CD8-positive, alpha-beta memory T cell (primary cell): ENCODE data around the gene ZNF699. TPM values are rescaled to one million over a fixed set of nuclear protein-coding genes. Genes with fewer than 3 reads are reported as not detected.
"Not testable (repeated sequence)": the region's sequence is repeated elsewhere in the genome, so short reads cannot be mapped to it uniquely, and the experiment has no call there.

ENCODE experiments used
- CTCF ChIA-PET: fragments of 350-600 bp; sonication (Branson Sonifier 250); formaldehyde crosslinking; loops from one replicate; lab custom pipeline; 2021; ENCODE audit warnings: antibody characterized with exemption; lab: Charles Lee
- POLR2A ChIA-PET: fragments of 350-600 bp; sonication (Branson Sonifier 250); formaldehyde crosslinking; loops from one replicate; lab custom pipeline; 2021; ENCODE audit warnings: antibody characterized with exemption; lab: Charles Lee
- DNase-seq, 5 donors: peaks; one replicate each; pipeline versions ENCODE4 v3.0.0 to v3.0.0-alpha.2; 2020 to 2022; ENCODE audit warnings: mixed read lengths in 1 of 5
- H3K27ac ChIP-seq: one replicate; pipeline ENCODE4 v1.7.0; 2013; ENCODE audit warnings: low read depth, mild to moderate bottlenecking, low read length, moderate library complexity
- H3K27me3 ChIP-seq: 2 replicates; pipeline ENCODE4 v1.7.0; 2013; ENCODE audit warnings: low read length, mild to moderate bottlenecking; ENCODE audit not compliant: insufficient read depth, poor library complexity, severe bottlenecking
- H3K36me3 ChIP-seq: 2 replicates; pipeline ENCODE4 v1.7.0; 2013; ENCODE audit warnings: mild to moderate bottlenecking, low read length, moderate library complexity; ENCODE audit not compliant: insufficient read depth
- H3K4me1 ChIP-seq: 2 replicates; pipeline ENCODE4 v1.7.0; 2013; ENCODE audit warnings: mild to moderate bottlenecking, low read length, moderate library complexity; ENCODE audit not compliant: insufficient read depth
- H3K4me3 ChIP-seq: 2 replicates; pipeline ENCODE4 v1.7.0; 2013; ENCODE audit warnings: mild to moderate bottlenecking, low read length
- H3K9me3 ChIP-seq: 2 replicates; pipeline ENCODE4 v1.7.0; 2013; ENCODE audit warnings: mild to moderate bottlenecking, low read length
- H3K27ac Mint-ChIP-seq, 8 donors: one replicate each; pipeline ENCODE4 v1.8.0; 2020 to 2021; ENCODE audit warnings: mixed read lengths in 8 of 8, mild to moderate bottlenecking in 6 of 8, inconsistent platforms in 3 of 8, moderate library complexity in 3 of 8
- H3K27me3 Mint-ChIP-seq, 2 donors: one replicate each; pipeline ENCODE4 v1.8.0; 2020 to 2021; ENCODE audit warnings: mixed read lengths in 2 of 2, mild to moderate bottlenecking in 1 of 2, moderate library complexity in 1 of 2
- H3K36me3 Mint-ChIP-seq, 3 donors: one replicate each; pipeline ENCODE4 v1.8.0; 2020 to 2021; ENCODE audit warnings: mixed read lengths in 3 of 3, inconsistent platforms in 1 of 3, mild to moderate bottlenecking in 1 of 3
- H3K4me1 Mint-ChIP-seq, 3 donors: one replicate each; pipeline ENCODE4 v1.8.0; 2020 to 2021; ENCODE audit warnings: mixed read lengths in 3 of 3, inconsistent platforms in 1 of 3, mild to moderate bottlenecking in 1 of 3
- H3K4me3 Mint-ChIP-seq, 7 donors: one replicate each; pipeline ENCODE4 v1.8.0; 2020 to 2021; ENCODE audit warnings: mixed read lengths in 7 of 7, mild to moderate bottlenecking in 6 of 7, moderate library complexity in 4 of 7, inconsistent platforms in 2 of 7
- H3K9me3 Mint-ChIP-seq, 5 donors: one replicate each; pipeline ENCODE4 v1.8.0; 2020 to 2022; ENCODE audit warnings: mixed read lengths in 5 of 5, mild to moderate bottlenecking in 3 of 5, moderate library complexity in 2 of 5, inconsistent platforms in 1 of 5
- polyA plus RNA-seq: library from polyadenylated mRNA; unstranded; fragments of 300-500 nt; fragmentation: Illumina TruSeq; gene quantifications from one replicate; pipeline ENCODE4 v1.2.3, GENCODE V29; 2021
- total RNA-seq, 2 experiments: library from RNA; stranded (reverse); gene quantifications; one replicate each; pipeline ENCODE4 v1.2.3, GENCODE V29; 2021

Gene ZNF699
- total and polyA plus RNA-seq, 3 experiments from 2014 or later: 5.5 to 11.3 (median 5.9) TPM

DNA sequence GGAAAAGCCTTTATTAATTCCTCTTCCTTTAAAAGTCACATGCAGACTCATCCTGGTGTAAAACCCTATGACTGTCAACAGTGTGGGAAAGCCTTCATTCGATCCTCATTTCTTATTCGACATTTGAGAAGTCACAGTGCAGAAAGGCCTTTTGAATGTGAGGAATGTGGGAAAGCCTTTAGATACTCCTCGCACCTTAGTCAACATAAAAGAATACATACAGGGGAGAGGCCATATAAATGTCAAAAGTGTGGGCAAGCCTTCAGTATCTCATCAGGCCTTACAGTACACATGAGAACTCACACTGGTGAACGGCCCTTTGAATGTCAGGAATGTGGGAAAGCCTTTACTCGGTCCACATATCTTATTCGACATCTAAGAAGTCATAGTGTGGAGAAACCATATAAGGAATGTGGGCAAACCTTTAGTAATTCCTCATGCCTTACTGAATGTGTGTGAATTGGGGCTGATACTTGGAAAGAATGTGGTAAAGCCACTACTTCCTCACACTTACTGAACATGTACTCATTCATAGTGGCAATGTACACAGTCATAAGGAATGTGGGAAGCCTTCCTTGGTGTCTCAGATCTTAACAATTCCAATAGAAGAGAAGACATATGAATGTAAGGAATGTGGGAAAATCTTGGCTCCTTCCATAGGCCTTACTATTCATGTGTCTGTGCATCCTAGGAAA is 33.1 kb upstream of the ZNF699 start:
- Histone ChIP-seq H3K4me1 (no peaks in the 10 kb centered on the region), H3K27ac (no peak overlapping the region), H3K4me3 (peak overlapping the region; percentile 8), H3K9me3 (peaks cover 73% of the 10 kb centered on the region), H3K27me3 (no peaks in the 10 kb centered on the region), H3K36me3 (peaks cover 45% of the 10 kb centered on the region)
- ChIA-PET POLR2A (no interaction called here), CTCF (no interaction called here)
- Mint-ChIP-seq H3K27ac (no peak overlapping the region), H3K4me3 (no peak overlapping the region), H3K4me1 (no peaks in the 10 kb centered on the region), H3K9me3 (peaks cover 55 to 94% (median 92%) of the 10 kb centered on the region in 5 donors), H3K36me3 (peaks cover 44 to 81% (median 76%) of the 10 kb centered on the region in 3 donors), H3K27me3 (no peaks in the 10 kb centered on the region)
- no peak for DNase-seq

- Histone ChIP-seq H3K36me3 (peaks cover 31% of the 10 kb centered on the region), H3K27ac (no peak overlapping the region), H3K27me3 (no peaks in the 10 kb centered on the region), H3K4me1 (peaks cover 2% of the 10 kb centered on the region), H3K4me3 (no peak overlapping the region), H3K9me3 (peaks cover 47% of the 10 kb centered on the region)
- no peak overlapping the region for H3K27ac Mint-ChIP-seq
- H3K27me3 Mint-ChIP-seq: no peaks in the 10 kb centered on the region
- no peak for DNase-seq
- CTCF ChIA-PET: no interaction called here
- no peak overlapping the region for H3K4me3 Mint-ChIP-seq
- POLR2A ChIA-PET: no interaction called here
- peaks cover 48 to 84% (median 78%) of the 10 kb centered on the region in 5 donors for H3K9me3 Mint-ChIP-seq
- H3K4me1 Mint-ChIP-seq: peaks cover 16 to 32% (median 22%) of the 10 kb centered on the region in 3 donors
- peaks cover 46 to 86% (median 79%) of the 10 kb centered on the region in 3 donors for H3K36me3 Mint-ChIP-seq
Observed at GRCh38 chr19:9329999-9330398, 20.4 kb upstream of the ZNF699 start.

- Mint-ChIP-seq H3K9me3 (peaks cover 10 to 52% (median 41%) of the 10 kb centered on the region in 5 donors), H3K27ac (peak overlapping the region; percentile 69 to 97 (median 94)), H3K36me3 (peaks cover 19 to 51% (median 40%) of the 10 kb centered on the region in 3 donors), H3K4me1 (peaks cover 31 to 48% (median 47%) of the 10 kb centered on the region in 3 donors), H3K27me3 (peaks cover 0 to 2% of the 10 kb centered on the region in 2 donors), H3K4me3 (peak overlapping the region; percentile 90 to 96 (median 95))
- CTCF ChIA-PET: interaction anchor here (1.4 kb wide), 1 partner anchor 13 kb away, joined by 20 read pairs; no protein-coding TSS in a partner anchor
- H3K4me1 ChIP-seq: peaks cover 12% of the 10 kb centered on the region
- H3K27ac ChIP-seq: peak overlapping the region; percentile 83
- H3K36me3 ChIP-seq: peaks cover 6% of the 10 kb centered on the region
- no peak for DNase-seq
- H3K4me3 ChIP-seq: peak overlapping the region; percentile 67
- peaks cover 17% of the 10 kb centered on the region for H3K9me3 ChIP-seq
- POLR2A ChIA-PET: no interaction called here
- H3K27me3 ChIP-seq: no peaks in the 10 kb centered on the region
Observed at GRCh38 chr19:9324584-9324962, 14.9 kb upstream of the ZNF699 start.

DNA sequence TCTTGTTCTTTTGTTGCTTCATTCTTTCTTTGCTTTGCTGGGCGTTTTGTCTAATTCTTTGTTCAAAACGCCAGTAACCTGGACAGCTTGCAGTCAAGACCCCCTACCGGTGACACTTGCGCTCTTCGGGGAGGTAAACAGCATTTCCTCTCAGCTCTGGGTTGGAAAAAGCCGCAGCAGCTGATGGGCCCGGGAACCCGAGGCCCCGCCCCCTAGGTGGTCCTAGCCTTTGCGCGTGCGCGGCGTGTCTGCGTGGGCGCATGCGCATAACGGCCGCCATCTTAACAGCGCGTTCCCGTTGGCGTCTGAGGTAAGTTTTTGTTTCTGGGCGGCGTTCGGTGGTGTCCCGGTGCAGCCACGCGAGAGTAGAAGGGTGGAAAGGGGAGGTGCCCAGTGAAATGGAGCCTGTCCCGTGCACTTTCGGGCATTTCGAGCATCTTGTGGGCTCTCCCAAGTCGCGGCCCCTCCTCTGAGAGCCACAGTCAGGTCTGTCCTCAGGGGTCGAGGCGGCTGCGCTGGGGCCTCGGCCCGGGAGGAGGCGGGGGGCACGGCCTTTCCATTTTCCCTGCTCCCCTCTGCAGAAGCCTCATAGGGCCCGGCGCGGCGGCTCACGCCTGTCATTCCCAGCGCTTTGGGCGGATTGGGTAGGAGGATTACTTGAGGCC is 14.4 kb upstream of the ZNF699 start, which contains the start of gene ZNF559:
TSS of gene ZNF559 (plus strand) at position 261 of the 665 bp plus-strand sequence. CDS start 14,371 bp downstream, outside the sequence.
- CTCF ChIA-PET: interaction anchor here (1.0 to 1.4 kb wide), 3 partner anchors 12 to 298 kb away, joined by 3 to 20 read pairs (median 6); partner anchors contain the start of gene ZNF266
- POLR2A ChIA-PET: interaction anchor here (0.7 to 1.9 kb wide), 4 partner anchors 14 to 495 kb away, joined by 3 to 14 read pairs (median 4); partner anchors contain the start of genes FBXL12, ZNF561 and ZNF699
- no peaks in the 10 kb centered on the region for H3K27me3 ChIP-seq
- peaks cover 16% of the 10 kb centered on the region for H3K9me3 ChIP-seq
- peak within 1 kb of the TSS; percentile 83 for H3K27ac ChIP-seq
- peaks cover 6% of the 10 kb centered on the region for H3K36me3 ChIP-seq
- H3K27me3 Mint-ChIP-seq: peaks cover 0 to 2% of the 10 kb centered on the region in 2 donors
- peaks cover 10 to 48% (median 36%) of the 10 kb centered on the region in 5 donors for H3K9me3 Mint-ChIP-seq
- H3K36me3 Mint-ChIP-seq: peaks cover 15 to 45% (median 35%) of the 10 kb centered on the region in 3 donors
- H3K27ac Mint-ChIP-seq: peak within 1 kb of the TSS; percentile 87 to 97 (median 94)
- peak within 1 kb of the TSS; percentile 90 to 96 (median 95) for H3K4me3 Mint-ChIP-seq
- peak within 1 kb of the TSS; percentile 67 for H3K4me3 ChIP-seq
- H3K4me1 Mint-ChIP-seq: peaks cover 31 to 48% (median 47%) of the 10 kb centered on the region in 3 donors
- H3K4me1 ChIP-seq: peaks cover 12% of the 10 kb centered on the region
- DNase-seq: peak; percentile 96 to 98 (median 97)

DNA sequence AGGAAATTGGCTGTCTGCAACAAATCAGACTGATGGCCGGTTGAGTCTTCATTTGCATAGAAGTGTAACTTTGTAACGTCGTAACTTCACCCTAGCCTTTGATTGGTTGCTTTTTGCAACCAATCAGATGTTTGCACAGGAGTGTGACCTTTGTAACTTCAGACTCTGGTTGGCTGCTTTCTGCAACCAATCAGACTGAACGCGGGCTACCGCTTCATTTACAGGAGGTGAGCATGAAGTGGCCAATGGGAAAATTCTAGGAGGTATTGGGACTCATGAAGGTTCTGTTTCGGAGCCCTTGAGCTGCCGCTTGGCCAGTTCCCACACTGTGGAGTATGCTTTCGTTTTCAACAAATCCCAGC is 13.9 kb upstream of the ZNF699 start:
- peaks cover 8 to 44% (median 31%) of the 10 kb centered on the region in 5 donors for H3K9me3 Mint-ChIP-seq
- H3K27me3 ChIP-seq: no peaks in the 10 kb centered on the region
- H3K27ac ChIP-seq: peak overlapping the region; percentile 83
- H3K9me3 ChIP-seq: peaks cover 14% of the 10 kb centered on the region
- H3K36me3 ChIP-seq: peaks cover 3% of the 10 kb centered on the region
- DNase-seq: peak in 1 of 5 donors; percentile 52
- H3K4me1 Mint-ChIP-seq: peaks cover 30 to 45% (median 44%) of the 10 kb centered on the region in 3 donors
- peak overlapping the region; percentile 87 to 97 (median 94) for H3K27ac Mint-ChIP-seq
- H3K27me3 Mint-ChIP-seq: peaks cover 0 to 2% of the 10 kb centered on the region in 2 donors
- peaks cover 12% of the 10 kb centered on the region for H3K4me1 ChIP-seq
- POLR2A ChIA-PET: interaction anchor here (0.7 to 1.9 kb wide), 4 partner anchors 14 to 495 kb away, joined by 3 to 14 read pairs (median 4); partner anchors contain the start of genes FBXL12, ZNF561 and ZNF699
- peak overlapping the region; percentile 90 to 96 (median 95) for H3K4me3 Mint-ChIP-seq
- peak overlapping the region; percentile 67 for H3K4me3 ChIP-seq
- peaks cover 11 to 41% (median 30%) of the 10 kb centered on the region in 3 donors for H3K36me3 Mint-ChIP-seq
- CTCF ChIA-PET: interaction anchor here (1.0 to 1.4 kb wide), 3 partner anchors 11 to 298 kb away, joined by 3 to 20 read pairs (median 6); partner anchors contain the start of gene ZNF266

DNA sequence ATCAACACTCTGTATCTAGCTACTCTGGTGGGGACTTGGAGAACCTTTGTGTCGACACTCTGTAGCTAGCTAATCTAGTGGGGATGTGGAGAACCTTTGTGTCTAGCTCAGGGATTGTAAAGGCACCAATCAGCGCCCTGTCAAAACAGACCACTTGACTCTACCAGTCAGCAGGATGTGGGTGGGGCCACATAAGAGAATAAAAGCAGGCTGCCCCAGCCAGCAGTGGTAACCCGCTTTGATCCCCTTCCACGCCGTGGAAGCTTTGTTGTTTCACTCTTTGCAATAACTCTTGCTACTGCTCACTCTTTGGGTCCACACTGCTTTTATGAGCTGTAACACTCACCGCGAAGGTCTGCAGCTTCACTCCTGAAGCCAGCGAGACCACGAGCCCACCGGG is 12.6 kb upstream of the ZNF699 start:
- peaks cover 0 to 33% (median 21%) of the 10 kb centered on the region in 5 donors for H3K9me3 Mint-ChIP-seq
- peak overlapping the region in 1 of 8 donors; percentile 87 for H3K27ac Mint-ChIP-seq
- CTCF ChIA-PET, DNase-seq, H3K27me3 Mint-ChIP-seq, H3K27me3 ChIP-seq, H3K36me3 ChIP-seq, H3K4me3 ChIP-seq, H3K27ac ChIP-seq: not testable (repeated sequence)
- peaks cover 10% of the 10 kb centered on the region for H3K9me3 ChIP-seq
- peaks cover 4 to 30% (median 20%) of the 10 kb centered on the region in 3 donors for H3K36me3 Mint-ChIP-seq
- H3K4me1 ChIP-seq: peaks cover 12% of the 10 kb centered on the region
- peak overlapping the region in 6 of 7 donors; percentile 50 to 95 (median 86) for H3K4me3 Mint-ChIP-seq
- peaks cover 25 to 38% (median 38%) of the 10 kb centered on the region in 3 donors for H3K4me1 Mint-ChIP-seq
- POLR2A ChIA-PET: interaction anchor here (1.9 kb wide), 1 partner anchor 12 kb away, joined by 14 read pairs; the partner anchor contains the start of gene ZNF699

- peak overlapping the region in 1 of 7 donors; percentile 90 for H3K4me3 Mint-ChIP-seq
- CTCF ChIA-PET, H3K27me3 Mint-ChIP-seq, H3K4me3 ChIP-seq, POLR2A ChIA-PET, H3K36me3 ChIP-seq, H3K27me3 ChIP-seq, DNase-seq, H3K27ac Mint-ChIP-seq, H3K27ac ChIP-seq: not testable (repeated sequence)
- Histone ChIP-seq H3K4me1 (peaks cover 12% of the 10 kb centered on the region), H3K9me3 (peaks cover 10% of the 10 kb centered on the region)
- peaks cover 4 to 26% (median 17%) of the 10 kb centered on the region in 3 donors for H3K36me3 Mint-ChIP-seq
- H3K9me3 Mint-ChIP-seq: peaks cover 0 to 29% (median 18%) of the 10 kb centered on the region in 5 donors
- peaks cover 23 to 38% (median 35%) of the 10 kb centered on the region in 3 donors for H3K4me1 Mint-ChIP-seq
Observed at GRCh38 chr19:9321756-9322155, 12.1 kb upstream of the ZNF699 start.
